HG02588 (cell line): ENCODE data around the gene SLC2A13.
"Not testable (repeated sequence)": the region's sequence is repeated elsewhere in the genome, so short reads cannot be mapped to it uniquely, and the experiment has no call there.

Experiments used
- ATAC-seq: cut with Tn5 transposase; IDR thresholded peaks from one replicate; pipeline ENCODE4 v1.9.1; 2021; ENCODE audit warnings: mild to moderate bottlenecking, moderate library complexity; ENCODE audit not compliant: unreplicated experiment

Gene SLC2A13

DNA sequence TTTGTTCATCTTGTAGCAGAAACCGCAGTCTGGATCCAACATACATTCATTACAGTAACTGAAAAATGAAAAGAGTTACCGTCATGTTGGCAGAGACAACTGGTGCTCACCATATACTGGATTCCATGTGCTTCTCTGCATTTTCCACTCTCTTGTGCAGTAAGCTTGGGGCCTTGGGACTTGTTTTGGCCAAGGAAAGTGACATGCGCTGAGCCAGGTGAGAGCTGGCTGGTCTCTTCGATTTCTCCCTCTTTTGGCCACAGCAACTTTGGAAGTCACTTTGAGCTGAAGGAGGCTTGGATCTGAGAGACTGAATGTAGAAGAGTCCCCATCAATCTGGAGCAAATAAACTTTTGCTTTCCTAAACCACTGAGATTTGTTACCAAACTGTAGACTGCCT, 275.7 kb downstream of the SLC2A13 start:
- no peak for ATAC-seq

GRCh38 chr12:39824505-39825212, 281.2 kb downstream of the SLC2A13 start:
- no peak for ATAC-seq

DNA sequence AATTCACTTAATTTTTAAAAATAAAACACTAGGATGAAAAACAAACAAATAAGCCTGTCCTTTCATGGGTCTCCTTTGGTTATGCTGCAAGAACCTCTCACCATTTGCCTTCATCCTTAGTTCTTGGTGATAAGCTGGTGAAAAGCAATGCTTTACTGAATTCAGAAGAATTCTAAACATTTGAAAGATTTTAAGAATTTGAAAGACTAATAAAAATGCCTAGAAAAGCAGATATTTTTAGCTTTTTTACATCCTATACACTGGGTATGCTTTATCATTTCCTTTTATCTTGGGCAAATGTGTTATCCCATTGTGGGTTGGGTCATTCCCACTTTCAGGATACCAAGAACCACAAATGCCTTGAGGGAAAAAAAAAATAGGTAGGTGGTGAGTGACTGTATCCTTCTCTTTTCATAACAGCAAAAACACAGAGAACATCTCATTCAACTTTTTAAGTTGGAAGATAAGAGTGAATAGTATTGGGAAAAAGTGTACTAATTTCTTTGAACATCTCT, 289.2 kb downstream of the SLC2A13 start:
- ATAC-seq, result no peak

DNA sequence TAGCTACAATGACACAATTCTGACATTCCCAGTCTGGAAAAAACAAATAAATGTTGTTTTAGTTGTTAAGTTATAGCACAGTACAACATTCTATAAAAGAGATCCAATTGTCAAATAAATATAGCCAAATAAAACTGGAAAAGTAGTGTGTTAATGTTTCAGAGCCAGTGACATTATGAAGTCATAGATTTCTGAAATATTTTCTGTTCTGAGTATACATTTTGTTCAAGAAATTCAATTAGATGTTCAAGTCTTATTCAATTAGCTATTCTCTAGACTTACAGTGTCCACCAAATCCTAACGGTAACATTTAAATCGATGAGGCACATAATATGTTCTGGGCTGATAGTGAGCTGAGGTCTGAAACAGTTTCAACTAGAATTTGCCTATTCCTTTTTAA, 290.1 kb downstream of the SLC2A13 start:
- ATAC-seq, result no peak

DNA sequence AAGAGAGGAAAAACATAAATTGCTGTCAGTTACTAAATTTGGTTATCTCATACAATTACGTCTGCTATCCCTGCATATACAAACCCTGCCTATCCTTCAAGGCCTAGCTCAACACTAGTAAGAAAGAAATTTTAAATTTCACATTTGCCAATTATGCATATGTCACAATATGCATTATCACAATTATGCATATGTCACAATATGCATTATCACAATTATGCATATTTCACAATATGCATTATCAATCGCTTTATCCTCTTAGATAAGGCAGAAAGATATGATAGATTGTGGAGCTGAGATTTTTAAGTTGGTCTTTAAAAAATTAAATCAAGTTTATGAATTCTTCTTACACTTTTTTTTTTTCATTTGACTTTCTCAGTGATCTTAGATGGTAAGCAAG, 291.3 kb downstream of the SLC2A13 start:
- ATAC-seq, result no peak

DNA sequence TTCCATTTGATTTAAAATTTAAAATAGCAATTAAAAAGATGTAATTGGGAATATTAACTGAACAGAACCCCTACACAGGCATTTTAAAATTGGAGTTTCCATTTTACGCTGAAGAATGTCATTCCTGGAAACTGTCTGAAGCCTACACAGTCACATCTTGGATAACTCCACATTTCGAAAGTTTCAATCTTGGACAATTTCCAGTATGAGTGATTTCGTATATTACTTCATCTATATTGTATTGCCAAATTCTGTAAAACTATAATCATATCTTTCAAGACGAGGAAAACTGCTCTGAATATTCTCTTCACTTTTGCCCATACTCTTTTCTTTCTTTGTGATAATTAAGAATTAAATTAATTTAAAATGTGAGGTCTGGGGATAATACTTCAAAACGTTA, 292.1 kb downstream of the SLC2A13 start:
- no peak for ATAC-seq

DNA sequence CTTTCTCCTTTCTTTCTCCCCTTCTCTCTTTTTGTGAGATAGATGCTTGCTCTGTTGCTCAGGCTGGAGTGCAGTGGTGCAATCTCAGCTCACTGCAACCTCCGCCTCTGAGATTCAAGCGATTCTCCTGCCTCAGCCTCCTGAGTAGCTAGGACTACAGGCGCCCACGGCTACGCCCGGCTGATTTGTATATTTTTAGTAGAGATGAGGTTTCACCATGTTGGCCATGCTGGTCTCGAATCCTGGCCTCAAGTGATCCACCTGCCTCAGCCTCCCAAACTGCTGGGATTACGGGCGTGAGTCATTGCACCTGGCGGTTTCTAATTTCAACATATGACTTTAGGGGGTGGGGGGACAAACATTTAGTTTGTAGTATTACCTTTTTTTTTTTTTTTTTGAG, 293.4 kb downstream of the SLC2A13 start:
- ATAC-seq, result not testable (repeated sequence)

DNA sequence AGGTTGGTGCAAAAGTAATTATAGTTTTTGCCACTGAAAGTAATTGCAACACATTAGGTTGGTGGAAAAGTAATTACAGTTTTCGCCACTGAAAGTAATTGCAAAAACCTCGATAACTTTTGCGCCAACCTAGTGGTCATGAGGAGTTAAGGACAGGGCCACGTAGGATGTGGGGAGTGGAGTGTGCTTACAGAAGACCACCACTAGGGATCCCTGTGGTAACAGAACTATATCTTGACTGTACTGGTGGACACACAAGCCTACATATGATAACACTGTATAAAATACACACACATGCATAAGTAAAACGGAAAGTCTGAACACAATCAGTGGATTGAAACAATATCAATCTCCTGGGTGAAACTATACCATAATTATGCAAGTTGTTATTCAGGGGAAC, 298.8 kb downstream of the SLC2A13 start:
- ATAC-seq, result no peak

DNA sequence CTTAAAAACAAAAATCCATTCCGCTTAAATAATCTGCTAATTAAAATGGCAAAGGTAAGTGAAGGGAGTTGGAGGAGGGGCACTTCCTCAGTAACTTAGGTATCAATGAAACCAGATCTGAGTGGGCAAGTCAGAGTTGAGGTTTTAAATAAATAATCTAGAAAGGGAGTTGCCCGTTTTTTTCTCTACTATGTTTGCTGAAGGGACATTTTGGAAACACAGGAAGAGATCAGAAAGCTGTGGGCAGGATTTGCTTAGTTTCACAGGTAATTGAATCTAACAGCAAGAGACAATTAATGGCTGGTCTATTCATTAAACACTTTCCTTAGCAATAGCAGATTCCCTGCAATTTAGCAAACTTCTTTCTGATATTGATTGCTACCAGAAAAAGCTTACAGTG, 300.2 kb downstream of the SLC2A13 start:
- ATAC-seq, result no peak

DNA sequence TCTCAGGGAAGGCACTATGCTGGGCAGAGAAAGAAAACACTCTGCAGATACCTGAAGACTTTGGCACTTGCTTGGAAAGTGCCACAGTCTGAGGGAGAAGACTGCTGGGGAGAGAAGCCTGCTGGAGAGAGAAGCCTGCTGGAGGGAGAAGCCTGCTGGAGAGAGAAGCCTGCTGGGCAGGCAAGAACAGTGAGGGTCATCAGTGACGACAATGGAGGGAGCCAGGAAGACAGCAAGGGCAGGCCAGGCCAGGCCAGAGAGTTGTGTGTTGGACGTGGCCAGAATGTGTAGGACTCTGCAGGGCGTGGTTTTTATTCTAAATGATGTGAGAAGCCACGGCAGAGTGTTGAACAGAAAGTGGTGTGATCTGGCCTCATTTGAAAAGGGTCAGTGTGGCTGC, 301.0 kb downstream of the SLC2A13 start:
- ATAC-seq, result no peak

GRCh38 chr12:39804479-39804878, 301.4 kb downstream of the SLC2A13 start:
- no peak for ATAC-seq

DNA sequence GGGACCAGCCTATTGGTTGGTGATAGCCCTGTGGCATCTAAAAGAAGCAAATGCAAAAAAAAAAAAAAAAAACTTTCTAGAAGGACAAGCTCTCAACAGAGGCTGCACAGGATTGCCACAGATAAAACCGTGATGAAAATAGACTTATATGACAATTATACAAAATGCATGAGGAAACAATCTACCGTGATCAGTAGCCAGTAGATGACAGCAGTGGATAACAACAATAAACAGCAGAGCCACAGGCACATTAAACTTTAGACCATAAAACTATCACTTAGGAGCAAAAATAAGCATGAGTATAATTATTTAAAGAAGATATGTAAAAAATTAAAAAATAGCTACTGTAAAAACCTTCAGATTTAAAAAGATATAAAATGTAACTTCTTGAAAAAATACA, 302.7 kb downstream of the SLC2A13 start:
- no peak for ATAC-seq

DNA sequence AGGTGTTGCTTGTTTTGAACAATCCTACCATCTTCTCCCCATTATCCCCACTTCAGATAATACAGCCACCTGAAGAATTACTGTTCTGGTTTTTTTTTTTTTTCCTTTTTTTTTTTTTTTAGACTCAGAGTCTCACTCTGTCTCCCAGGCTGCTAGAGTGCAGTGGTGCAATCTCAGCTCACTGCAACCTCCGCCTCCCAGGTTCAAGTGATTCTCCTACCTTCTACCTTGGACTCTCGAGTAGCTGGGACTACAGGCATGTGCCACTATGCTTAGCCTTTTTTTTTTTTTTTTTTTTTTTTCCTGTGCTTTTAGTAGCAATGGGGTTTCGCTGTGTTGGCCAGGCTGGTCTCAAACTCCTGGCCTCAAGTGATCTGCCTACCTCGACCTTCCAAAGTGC, 306.9 kb downstream of the SLC2A13 start:
- ATAC-seq, result no peak

DNA sequence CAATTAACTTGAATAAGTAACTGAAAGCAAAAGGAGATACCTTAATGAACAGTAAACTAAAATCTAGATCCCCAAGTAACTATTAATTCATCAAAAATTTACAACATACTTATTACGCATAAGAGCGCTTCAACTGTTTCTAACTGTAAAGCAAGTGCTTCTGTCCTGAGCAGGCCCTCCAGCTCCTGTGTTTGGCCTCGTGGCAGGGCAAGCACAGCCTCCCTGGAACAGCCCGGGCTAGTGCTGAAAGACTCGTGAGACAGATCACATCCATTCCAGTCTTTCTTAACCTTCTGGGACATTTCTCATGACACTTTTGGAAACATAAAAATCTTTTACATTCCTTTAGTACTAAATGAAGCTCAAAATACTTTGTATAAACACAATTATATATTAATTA, 307.5 kb downstream of the SLC2A13 start:
- no peak for ATAC-seq

DNA sequence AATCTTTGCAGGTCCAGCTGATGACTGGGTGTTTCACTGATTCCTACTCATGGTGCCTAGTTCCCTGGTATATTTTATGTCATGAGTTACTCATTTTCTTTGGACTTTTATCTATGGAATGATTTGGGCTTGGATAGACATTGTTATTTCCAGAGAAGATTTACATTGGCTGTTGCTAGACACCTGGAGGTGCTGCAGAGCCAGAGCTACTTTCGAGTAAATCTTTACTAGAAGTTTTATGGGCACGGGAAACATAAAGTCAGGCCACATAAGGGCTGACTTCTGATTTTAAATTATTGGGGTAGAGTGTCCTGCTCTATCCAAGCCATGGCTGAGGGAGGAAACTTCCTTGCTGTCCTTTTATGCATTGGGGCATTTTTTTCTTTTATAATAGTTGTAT, 310.4 kb downstream of the SLC2A13 start:
- no peak for ATAC-seq

- ATAC-seq, result no peak
Measured at GRCh38 chr12:39792938-39793337, 312.9 kb downstream of the SLC2A13 start.

DNA sequence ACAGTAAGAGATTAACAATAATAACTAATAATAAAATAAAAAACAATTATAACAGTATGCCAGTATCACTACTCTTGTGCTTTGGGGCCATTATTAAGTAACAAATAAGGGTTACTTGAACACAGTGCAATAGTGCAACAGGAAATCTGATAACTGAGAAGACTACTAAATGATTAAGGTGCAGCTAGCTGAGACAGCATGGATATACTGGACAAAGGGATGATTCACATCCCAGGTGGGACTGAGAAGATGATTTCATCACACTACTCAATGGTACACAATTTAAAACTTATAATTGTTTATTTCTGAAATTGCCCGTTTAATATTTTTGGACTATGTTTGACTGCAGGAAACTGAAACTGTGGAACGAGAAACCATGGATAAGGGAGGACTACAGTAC, 317.6 kb downstream of the SLC2A13 start:
- no peak for ATAC-seq

- not testable (repeated sequence) for ATAC-seq
Measured at GRCh38 chr12:39785814-39786213, 320.1 kb downstream of the SLC2A13 start.

DNA sequence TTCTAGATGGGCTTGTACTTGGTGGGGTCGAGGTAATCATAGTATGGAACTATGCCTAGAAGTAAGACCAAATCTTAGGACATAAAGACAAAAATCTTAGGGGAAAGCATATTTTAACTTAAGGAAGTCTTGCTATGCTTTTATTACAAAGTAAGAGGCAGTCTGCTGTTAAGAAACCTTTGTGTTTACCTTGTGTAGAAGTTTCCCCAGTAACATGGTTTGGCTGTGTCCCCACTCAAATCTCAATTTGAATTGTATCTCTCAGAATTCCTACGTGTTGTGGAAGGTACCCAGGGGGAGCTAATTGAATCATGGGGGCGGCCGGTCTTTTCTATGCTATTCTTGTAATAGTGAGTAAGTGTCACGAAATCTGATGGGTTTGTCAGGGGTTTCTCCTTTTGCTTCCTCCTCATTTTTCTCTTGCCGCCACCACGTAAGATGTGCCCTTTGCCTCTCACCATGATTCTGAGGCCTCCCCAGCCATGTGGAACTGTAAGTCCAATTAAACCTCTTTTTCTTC, 323.8 kb downstream of the SLC2A13 start:
- ATAC-seq, result no peak

DNA sequence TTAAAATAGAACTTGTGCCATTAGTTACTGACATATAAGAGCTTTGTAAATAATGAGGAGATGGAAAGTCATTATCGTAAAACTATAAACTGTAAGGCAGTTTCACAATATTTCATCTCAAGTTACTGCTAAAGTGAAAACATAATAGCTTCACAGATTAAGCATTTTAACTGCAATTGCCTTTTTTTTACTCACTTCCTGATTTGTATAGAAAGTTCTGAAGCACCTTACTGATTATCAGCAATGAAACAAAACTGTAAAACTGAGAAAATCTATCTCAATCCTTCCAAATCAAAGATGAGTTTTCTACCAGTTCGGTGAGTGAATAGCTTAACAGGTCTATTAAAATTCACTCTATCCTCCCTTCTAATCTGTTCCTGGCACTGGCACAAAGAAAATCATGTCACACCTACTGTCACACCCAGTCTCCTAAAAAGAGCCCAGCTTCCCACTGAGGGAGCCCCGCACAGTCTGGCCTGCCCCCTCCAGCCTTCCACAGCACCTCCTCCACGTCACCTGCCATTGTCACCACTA, 324.9 kb downstream of the SLC2A13 start:
- ATAC-seq, result no peak

DNA sequence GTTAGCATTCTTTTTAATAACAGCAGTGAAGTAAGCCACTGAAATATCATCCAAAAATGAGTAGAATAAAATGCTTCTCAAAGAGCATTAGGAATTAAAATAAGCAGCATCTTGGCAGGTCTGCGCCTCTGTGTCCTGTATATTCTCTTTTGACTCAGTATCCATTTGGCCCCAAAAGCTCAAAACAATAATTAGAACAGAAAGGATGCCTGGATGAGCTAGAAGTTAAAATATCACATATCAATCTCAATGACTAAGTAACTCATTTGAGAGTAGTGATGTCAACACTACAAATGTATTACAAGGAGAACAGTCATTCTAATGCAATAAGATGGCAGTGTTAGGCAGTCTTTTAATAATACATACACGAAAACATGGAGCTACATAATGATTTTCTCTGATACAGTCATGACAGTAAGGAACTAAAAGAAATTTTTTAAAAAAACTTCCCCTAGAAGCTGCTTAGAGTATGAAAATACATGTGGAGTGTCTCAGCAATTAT, 325.4 kb downstream of the SLC2A13 start:
- ATAC-seq, result no peak

- no peak for ATAC-seq
Measured at GRCh38 chr12:39779768-39780340, 326.0 kb downstream of the SLC2A13 start.
